Measurements from ENCODE around the gene DEF6.
"Not testable (repeated sequence)": the region's sequence is repeated elsewhere in the genome, so short reads cannot be mapped to it uniquely, and the experiment has no call there.

DEF6 gene

GRCh38 chr6:35311390-35312075 is 13.9 kb downstream of the DEF6 start:
- DNase-seq: peak; percentile 56 to 66

DNA sequence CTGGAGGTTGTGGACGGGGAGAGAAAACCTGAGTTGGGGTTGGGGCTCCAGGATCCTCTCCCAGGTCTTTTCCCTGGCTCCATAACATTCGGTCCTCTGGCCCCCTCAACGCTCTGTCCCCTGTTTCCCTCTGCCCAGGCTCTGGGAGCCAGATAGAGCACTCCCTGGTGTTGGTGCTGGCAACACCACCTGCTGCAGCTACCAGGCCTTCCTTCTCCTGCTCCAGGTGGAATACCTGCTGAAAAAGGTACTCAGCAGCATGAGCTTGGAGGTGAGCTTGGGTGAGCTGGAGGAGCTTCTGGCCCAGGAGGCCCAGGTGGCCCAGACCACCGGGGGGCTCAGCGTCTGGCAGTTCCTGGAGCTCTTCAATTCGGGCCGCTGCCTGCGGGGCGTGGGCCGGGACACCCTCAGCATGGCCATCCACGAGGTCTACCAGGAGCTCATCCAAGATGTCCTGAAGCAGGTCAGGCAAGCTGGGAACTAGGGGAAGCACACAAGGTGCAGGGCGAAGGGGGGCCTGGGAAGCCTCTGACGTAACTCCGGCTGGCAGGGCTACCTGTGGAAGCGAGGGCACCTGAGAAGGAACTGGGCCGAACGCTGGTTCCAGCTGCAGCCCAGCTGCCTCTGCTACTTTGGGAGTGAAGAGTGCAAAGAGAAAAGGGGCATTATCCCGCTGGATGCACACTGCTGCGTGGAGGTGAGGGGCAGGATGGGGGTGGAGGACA is 14.6 kb downstream of the DEF6 start:
- DNase-seq: no peak

GRCh38 chr6:35312807-35313206 is 15.2 kb downstream of the DEF6 start:
- no peak for DNase-seq

DNA sequence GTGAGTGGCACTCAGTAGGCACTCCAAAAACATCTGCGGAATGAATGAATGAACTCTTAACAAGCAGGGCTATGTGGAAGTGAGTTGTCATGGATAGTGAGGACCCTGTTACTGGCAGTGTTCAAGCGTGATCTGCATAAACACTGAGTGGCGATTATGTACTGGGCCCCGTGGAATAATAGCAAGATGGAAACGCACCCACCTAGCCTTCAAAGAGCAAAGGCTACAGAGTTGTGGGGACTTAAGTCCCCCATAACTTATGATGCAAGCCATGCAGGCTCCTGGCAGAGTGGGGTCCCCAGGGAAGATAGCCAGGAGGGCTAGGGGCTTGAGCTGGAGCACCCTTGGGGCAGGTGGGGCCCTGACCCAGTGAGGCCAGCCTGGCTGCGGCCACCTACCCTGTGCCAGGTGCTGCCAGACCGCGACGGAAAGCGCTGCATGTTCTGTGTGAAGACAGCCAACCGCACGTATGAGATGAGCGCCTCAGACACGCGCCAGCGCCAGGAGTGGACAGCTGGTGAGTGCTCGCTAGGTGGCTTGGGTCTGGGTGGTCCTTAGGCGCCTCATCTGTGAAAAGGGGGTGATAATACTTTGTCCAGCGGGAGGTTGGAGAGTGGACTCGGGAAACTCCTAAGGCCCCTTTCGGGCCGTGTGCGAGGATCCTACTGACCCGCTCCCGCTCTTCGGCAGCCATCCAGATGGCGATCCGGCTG is 20.0 kb downstream of the DEF6 start:
- DNase-seq: no peak

DNA sequence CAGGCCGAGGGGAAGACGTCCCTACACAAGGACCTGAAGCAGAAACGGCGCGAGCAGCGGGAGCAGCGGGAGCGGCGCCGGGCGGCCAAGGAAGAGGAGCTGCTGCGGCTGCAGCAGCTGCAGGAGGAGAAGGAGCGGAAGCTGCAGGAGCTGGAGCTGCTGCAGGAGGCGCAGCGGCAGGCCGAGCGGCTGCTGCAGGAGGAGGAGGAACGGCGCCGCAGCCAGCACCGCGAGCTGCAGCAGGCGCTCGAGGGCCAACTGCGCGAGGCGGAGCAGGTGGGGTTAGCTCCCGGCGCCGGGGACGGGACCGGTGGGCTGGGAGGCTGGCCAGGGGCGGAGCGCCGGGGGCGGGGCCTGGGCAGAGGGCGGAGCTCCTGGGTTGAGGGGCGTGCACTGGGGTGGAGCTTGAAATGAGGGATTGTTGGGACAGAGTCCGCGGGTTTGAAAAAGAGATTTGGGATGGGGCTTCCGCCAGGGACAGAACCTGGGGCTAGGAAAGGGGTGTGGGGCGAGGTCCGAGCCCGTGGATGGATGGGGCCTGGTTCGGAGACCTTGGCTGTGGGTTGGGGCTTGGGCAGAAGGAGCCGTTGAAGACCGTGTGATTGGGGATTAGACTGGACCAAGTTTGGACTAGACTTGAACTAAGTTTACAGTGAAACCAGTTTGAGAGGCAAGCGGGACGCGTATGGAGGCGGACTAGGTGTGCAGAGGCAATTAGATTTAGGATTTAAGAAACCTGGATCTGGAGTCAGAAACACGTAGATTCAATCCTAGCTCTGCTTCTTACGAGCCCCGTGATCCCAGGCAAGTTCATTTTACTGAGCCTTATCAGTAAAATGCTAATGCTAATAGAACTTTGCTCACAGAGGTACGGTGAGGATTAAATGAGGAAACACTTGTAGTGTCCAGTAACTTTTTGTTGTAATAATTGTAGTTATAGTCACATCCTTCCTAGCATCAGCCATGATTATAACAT is 20.9 kb downstream of the DEF6 start:
- DNase-seq: no peak

DNA sequence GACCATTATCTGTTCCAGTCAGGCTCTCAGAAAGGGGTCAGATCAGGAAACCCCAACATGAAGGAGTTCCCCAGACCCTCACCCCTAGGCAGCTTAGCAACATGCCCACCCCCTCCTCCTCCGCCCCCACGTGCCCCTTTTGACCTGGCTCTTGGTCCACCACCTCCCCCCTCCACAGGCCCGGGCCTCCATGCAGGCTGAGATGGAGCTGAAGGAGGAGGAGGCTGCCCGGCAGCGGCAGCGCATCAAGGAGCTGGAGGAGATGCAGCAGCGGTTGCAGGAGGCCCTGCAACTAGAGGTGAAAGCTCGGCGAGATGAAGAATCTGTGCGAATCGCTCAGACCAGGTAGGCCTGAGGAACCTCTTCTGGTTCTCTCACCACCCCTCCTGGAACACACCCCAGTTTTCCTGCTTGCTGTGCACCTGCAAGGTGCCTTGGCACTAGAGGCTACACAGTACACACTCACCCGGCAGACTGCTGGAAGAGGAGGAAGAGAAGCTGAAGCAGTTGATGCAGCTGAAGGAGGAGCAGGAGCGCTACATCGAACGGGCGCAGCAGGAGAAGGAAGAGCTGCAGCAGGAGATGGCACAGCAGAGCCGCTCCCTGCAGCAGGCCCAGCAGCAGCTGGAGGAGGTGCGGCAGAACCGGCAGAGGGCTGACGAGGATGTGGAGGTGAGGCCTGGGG is 21.9 kb downstream of the DEF6 start:
- DNase-seq: no peak

- no peak for DNase-seq
Observed at GRCh38 chr6:35320031-35320410, 22.4 kb downstream of the DEF6 start.

DNA sequence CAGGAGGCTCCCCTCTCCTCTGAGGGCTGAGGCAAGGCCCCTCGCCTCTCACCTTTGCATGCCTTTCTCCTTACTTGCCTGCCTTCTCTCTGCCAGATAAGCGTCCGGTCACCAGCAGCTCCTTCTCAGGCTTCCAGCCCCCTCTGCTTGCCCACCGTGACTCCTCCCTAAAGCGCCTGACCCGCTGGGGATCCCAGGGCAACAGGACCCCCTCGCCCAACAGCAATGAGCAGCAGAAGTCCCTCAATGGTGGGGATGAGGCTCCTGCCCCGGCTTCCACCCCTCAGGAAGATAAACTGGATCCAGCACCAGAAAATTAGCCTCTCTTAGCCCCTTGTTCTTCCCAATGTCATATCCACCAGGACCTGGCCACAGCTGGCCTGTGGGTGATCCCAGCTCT is 23.5 kb downstream of the DEF6 start:
- DNase-seq: no peak

DNA sequence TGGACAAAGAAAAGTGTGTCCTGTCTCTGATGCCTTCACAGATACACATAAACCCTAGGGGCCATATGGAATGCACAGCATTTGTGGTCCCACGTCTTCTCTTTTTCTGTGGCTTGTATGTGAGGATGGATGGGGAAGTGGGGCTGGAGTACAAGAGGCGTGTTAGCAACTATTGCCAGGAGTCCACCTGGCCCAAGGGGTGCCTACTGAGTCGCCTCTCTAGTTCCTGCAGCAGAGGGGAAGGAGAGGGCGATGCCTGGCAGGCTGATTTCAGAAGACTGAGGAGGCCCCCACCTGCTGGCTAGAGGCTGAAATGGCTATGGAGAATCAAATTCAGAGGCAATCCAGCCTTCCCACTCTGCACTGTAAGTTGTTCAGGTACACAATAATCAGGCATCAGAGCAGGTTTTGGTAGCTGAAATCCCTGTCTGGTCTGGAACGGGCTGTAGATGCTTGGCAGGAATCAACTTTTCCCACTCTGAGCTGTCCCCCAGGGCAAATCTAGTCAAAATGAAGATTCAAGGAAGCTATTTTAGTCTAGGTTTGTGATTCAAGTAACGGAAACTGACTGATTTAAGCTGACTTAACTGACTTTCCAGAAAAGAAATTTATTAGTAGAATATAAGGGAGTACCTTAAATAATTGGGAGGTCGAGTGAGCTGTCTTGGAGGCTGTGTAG is 29.9 kb downstream of the DEF6 start:
- DNase-seq: peak; percentile 75 to 83

DNA sequence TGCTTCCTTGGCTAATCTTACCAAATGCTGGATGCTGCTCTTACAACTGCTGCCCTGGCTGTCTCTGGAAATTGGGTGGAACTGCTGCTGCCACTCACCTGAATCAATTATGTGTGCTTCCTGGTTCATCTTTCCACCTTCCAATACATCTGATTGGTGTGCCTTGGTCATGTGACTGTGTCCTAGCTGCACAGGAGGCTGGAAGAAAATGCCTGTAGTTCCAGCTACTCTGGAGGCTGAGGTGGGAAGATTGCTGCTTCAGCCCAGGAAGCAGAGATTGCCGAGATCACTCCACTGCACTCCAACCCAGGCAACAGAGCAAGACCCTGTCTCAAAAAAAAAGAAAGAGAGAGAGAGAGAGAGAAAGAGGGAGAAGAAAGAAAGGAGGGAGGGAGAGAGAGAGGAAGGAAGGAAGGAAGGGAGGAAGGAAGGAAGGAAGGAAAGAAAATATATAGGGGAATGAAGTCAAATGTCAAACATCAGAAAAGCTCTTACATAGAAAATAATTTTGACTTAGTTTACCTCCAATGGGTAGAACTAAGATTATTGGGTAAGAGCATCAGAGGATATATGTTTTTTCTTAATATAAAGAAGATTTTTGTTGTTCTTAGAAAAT is 30.6 kb downstream of the DEF6 start:
- DNase-seq: no peak

DNA sequence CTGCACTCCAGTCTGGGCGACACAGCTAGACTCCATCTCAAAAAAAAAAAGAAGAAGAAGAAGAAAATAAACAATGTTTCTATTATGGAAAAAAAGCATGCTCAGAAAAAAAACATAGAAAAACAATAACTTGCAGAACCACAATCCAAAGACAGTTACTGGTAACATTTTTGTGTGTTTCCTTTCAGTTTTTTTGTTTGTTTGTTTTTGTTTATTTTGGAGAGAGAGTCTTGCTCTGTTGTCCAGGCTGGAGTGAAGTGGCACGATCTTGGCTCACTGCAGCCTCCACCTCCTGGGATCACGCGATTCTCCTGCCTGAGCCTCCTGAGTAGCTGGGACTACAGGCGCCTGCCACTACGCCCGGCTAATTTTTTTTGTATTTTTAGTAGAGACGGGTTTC is 31.3 kb downstream of the DEF6 start:
- DNase-seq: not testable (repeated sequence)

DNA sequence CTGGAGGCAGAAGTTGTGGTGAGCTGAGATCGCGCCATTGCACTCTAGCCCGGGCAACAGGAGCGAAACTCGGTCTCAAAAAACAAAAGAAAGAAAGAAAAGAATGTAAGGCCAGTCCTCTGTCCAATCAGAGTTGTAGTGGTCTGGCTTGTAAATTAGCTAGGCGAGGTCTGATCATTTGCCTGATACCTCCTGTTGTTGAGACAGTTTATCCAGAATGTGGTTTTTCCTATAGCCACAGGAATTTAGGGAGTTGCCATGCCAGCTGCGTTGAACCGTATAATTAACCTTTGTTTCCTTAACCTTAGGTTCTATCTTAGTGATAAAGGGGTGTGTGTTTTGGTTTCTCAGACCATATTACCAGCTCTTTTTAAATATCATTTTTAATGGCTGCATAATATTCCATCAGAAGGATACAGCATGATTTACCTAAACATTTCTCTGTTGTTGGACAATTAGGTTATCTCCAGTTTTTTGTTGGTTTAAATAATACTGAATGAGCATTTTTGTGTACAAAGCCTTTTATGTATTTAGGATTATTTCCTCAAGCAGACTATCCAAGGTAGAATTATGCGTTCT is 33.0 kb downstream of the DEF6 start:
- no peak for DNase-seq

- DNase-seq: peak; percentile 64 to 76
Observed at GRCh38 chr6:35332074-35332887, 34.7 kb downstream of the DEF6 start.

- no peak for DNase-seq
Observed at GRCh38 chr6:35341557-35341956, 43.9 kb downstream of the DEF6 start.

DNA sequence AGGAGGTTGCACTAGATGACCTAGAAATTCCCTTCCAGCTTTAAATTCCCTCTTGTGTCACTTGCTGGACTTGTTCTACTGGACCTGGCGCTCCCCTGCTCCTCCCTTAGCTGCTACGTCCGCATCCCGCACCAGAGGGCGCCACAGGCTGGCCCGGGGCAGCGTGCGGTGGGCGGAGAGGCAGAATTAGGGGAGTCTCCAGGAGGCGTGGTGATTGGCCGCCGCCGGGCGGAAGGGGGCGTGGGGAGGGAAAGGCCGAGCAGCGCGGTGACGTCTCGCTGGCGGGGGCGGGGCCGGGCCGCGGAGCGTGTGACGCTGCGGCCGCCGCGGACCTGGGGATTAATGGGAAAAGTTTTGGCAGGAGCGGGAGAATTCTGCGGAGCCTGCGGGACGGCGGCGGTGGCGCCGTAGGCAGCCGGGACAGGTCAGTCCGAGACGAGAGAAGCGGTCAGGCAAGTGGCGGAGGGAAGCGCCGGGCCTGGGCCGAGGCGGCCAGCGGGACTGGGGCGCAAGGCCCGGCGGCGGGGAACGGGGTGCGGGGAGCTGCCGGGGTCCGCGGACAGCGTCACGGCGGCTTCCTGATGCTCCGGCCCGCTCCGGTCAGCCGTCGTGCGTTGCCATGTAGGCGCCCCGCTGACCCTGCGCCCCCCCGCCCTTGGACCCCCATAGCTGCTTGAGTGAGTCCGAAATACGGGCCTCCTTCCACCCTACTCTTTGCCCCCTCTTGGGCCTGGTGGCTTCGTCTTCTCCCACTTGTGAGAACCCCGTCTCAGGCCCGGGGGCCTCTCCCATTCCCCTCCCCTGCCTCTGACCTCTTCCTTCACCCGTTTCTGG is 44.9 kb downstream of the DEF6 start, which contains the start of gene PPARD:
PPARD (plus strand) TSS at position 301 of the 834 bp plus-strand sequence. CDS start 68,530 bp downstream, outside the sequence.
- peak; percentile 96 to 97 for DNase-seq

DNA sequence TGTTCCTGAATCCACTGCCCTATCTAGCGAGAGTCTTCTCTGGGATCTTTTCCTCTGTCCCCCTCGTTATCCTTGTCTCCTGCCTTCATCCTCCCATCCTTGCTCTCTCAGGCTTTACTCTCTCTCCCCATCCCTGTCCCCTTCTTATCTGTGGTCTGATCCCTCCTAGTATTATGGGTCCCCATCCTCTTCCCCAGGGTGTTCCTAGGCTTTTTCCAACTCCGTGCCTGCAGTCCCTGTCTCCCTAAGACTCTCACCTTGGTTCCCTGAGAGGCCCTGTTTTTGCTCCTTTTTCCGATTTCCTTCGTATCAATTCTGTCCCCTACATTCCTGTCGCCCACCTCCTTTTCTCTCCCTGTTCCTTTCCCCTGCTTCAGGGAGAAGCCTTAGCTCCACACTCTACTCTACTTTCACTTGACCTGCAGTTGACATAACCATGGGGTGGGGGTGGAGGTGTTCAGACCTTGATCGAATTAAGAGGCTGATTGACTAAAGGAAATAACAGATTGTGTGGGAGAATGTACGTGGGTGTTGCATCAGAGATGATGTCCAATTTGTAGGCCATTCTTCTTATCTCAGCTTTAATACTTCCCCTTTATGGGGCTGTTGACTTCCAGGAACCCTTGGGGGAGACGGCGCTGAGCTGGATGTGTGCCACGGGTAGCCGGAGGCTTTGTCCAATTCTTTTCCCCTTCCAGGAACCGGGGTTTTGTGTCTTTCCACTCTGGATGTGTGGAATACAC is 45.6 kb downstream of the DEF6 start:
- DNase-seq: peak; percentile 25 to 61

DNA sequence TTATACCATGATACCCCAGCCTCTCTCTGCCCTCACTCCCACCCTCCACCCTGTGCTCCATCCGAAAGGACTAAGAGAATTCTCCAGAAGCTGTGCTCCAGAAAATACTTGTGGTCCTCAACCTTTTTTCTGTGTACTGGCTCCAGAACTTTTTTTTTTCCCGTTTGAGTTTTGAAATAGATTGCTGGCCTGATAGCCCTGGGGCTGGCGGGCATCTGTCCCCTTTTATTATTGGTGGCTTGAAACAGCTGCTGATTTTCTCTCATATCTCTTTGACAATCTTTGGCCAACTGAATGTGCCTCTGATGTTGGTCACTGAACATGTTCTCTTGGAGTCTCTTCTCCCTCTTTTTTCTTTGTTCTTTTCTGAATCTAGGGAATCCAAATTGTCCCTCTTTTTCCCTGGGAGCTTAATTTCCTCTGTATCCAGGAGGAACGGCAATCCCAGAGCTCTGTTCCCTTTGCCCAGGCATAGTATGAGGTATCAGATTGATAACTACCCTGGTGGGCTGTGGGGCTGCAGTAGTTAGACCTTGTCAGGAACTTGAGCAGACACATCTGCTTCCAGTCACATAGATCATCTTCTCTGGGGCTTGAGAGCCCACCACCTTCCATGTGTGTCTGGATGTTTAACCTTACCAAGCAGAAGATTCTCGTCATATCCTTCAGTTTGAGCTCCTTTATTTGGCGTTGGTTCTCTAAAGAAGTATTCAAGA is 46.4 kb downstream of the DEF6 start:
- DNase-seq: no peak

All from CD4-positive, alpha-beta T cell treated with Interferon alpha-2 for 1 hour (primary cell).